IMR-90 (cell line): Measurements from ENCODE around the gene USP10.

Source experiments
- BHLHE40 ChIP-seq: fragments of 150-350 bp; IDR thresholded peaks from 2 replicates; pipeline ENCODE4 v1.6.1; 2016; ENCODE audit warnings: mild to moderate bottlenecking, low read depth, low read length
- FOS ChIP-seq: fragments of 150-350 bp; IDR thresholded peaks from 2 replicates; pipeline ENCODE4 v1.6.1; 2016; ENCODE audit warnings: low read depth, low read length
- MAFK ChIP-seq: IDR thresholded peaks from 2 replicates; pipeline ENCODE4 v1.6.1; 2012; ENCODE audit warnings: low read depth, low read length, improper control_type of control experiment
- POLR2A ChIP-seq: IDR thresholded peaks from 2 replicates; pipeline ENCODE4 v1.6.1; 2012; ENCODE audit warnings: mild to moderate bottlenecking, low read depth, low read length
- RAD21 ChIP-seq: IDR thresholded peaks from 2 replicates; pipeline ENCODE4 v1.6.1; 2012; ENCODE audit warnings: low read length, improper control_type of control experiment
- SMC3 ChIP-seq: fragments of 150-350 bp; IDR thresholded peaks from 2 replicates; pipeline ENCODE4 v1.6.1; 2016; ENCODE audit warnings: low read depth, mild to moderate bottlenecking, antibody characterized with exemption, low read length, moderate library complexity
- TF ChIP-seq, protein P1 (sequence below): conservative IDR thresholded peaks from 2 replicates; pipeline ENCODE4 v1.5.1; 2012; ENCODE audit warnings: mild to moderate bottlenecking, low read depth, low read length, improper control_type of control experiment

DNA sequence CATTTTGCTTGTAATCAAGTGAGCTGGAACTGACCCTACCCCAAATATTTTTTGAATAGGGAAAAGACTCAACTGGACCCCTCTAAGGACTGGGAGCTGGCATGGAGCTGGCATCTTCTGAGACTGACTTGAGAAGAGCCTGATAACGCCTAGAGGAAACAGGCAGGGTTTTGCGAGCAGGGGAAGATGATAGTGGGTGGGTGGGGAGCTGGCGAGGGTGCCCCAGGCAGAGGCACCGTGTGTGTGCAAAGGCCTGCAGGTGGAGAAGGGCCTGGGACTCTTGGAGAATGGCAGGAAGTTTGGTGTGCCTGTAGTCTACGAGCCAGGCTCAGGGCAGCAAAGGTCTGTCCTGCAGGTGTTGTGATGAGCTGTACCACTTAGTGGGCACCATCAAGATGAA lies 124.1 kb downstream of the USP10 start:
- TF ChIP-seq, protein P1, sequence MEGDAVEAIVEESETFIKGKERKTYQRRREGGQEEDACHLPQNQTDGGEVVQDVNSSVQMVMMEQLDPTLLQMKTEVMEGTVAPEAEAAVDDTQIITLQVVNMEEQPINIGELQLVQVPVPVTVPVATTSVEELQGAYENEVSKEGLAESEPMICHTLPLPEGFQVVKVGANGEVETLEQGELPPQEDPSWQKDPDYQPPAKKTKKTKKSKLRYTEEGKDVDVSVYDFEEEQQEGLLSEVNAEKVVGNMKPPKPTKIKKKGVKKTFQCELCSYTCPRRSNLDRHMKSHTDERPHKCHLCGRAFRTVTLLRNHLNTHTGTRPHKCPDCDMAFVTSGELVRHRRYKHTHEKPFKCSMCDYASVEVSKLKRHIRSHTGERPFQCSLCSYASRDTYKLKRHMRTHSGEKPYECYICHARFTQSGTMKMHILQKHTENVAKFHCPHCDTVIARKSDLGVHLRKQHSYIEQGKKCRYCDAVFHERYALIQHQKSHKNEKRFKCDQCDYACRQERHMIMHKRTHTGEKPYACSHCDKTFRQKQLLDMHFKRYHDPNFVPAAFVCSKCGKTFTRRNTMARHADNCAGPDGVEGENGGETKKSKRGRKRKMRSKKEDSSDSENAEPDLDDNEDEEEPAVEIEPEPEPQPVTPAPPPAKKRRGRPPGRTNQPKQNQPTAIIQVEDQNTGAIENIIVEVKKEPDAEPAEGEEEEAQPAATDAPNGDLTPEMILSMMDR: no peak
- TF ChIP-seq POLR2A (no peak), FOS (no peak), MAFK (no peak), BHLHE40 (no peak), RAD21 (no peak), SMC3 (no peak)
